ENCODE data around the gene RXRB. TPM values are rescaled to one million over a fixed set of nuclear protein-coding genes. Genes with fewer than 3 reads are reported as not detected.

RXRB gene
- total and polyA plus RNA-seq, 2 donors (not counting 1 experiment from before 2014, with no cell fraction given), result 88.3 to 99.9 TPM

GRCh38 chr6:33176906-33177305, 23.6 kb downstream of the RXRB start:
- DNase-seq, result no peak
- Histone ChIP-seq H2AFZ (ENCODE audit: insufficient read depth, low read depth, low read length, poor library complexity, severe bottlenecking) (no peak overlapping the region), H3K4me1 (ENCODE audit: control insufficient read depth in 2 of 2, insufficient read depth in 2 of 2, low read length in 2 of 2) (peaks cover 0 to 5% of the 10 kb centered on the region in 2 donors), H3K79me2 (ENCODE audit: control insufficient read depth, insufficient read depth, low read length) (no peaks in the 10 kb centered on the region), H3K4me3 (ENCODE audit: control extremely low read depth in 1 of 5, extremely low read depth in 1 of 5, insufficient read depth in 1 of 5, low read depth in 2 of 5, low read length in 4 of 5) (no peak overlapping the region), H3K9me3 (ENCODE audit: control extremely low read depth in 1 of 3, control insufficient read depth in 2 of 3, insufficient read depth in 1 of 3, low read length in 2 of 3) (no peaks in the 10 kb centered on the region), H3K27me3 (replicated peaks in 1 of 4; ENCODE audit: control extremely low read depth in 1 of 4, control insufficient read depth in 3 of 4, insufficient read depth in 4 of 4, low read length in 3 of 4) (peaks cover 0 to 14% (median 6%) of the 10 kb centered on the region in 4 experiments), H3K36me3 (replicated peaks in 1 of 2; ENCODE audit: control extremely low read depth in 1 of 2, control insufficient read depth in 1 of 2, extremely low read depth in 1 of 2, insufficient read depth in 2 of 2, low read length in 1 of 2) (no peaks in the 10 kb centered on the region), H3K9ac (ENCODE audit: low read length) (no peak overlapping the region), H4K20me1 (ENCODE audit: control insufficient read depth, insufficient read depth, low read length, poor library complexity, severe bottlenecking) (no peaks in the 10 kb centered on the region), H3K4me2 (replicated peaks; ENCODE audit: low read depth, low read length, poor library complexity, severe bottlenecking) (no peak overlapping the region), H3K27ac (ENCODE audit: low read length in 2 of 2) (no peak overlapping the region)
- no peaks in the 10 kb centered on the region for H3K4me1 Mint-ChIP-seq
- CTCF ChIA-PET, result no interaction called here
- H3K4me3 Mint-ChIP-seq, result no peak overlapping the region
- WGBS (ENCODE audit: insufficient coverage), result 94% methylated on average over 4 of the region's 7 CpGs
- no peaks in the 10 kb centered on the region for H3K9me3 Mint-ChIP-seq (ENCODE audit: insufficient read depth)
- ATAC-seq (ENCODE audit: low read depth), result no peak
- TF ChIP-seq CTCF (IDR thresholded peaks at IDR 0.05) (no peak), EZH2 (IDR thresholded peaks at IDR 0.05; ENCODE audit: borderline replicate concordance, insufficient read depth, low read depth, low read length, poor library complexity, severe bottlenecking) (no peak)
- POLR2A ChIA-PET, result no interaction called here
- H3K27me3 Mint-ChIP-seq, result peaks cover 21% of the 10 kb centered on the region
- intact Hi-C loops (cut with micrococcal nuclease), result no loop called here
- H3K27ac Mint-ChIP-seq, result no peak overlapping the region

GRCh38 chr6:33175436-33176069, 24.9 kb downstream of the RXRB start:
- WGBS (ENCODE audit: insufficient coverage), result 92% methylated on average over 5 of the region's 10 CpGs
- Histone ChIP-seq H3K4me3 (ENCODE audit: control extremely low read depth in 1 of 5, extremely low read depth in 1 of 5, insufficient read depth in 1 of 5, low read depth in 2 of 5, low read length in 4 of 5) (no peak overlapping the region), H3K79me2 (ENCODE audit: control insufficient read depth, insufficient read depth, low read length) (no peaks in the 10 kb centered on the region), H3K9ac (ENCODE audit: low read length) (no peak overlapping the region), H2AFZ (ENCODE audit: insufficient read depth, low read depth, low read length, poor library complexity, severe bottlenecking) (no peak overlapping the region), H3K36me3 (replicated peaks in 1 of 2; ENCODE audit: control extremely low read depth in 1 of 2, control insufficient read depth in 1 of 2, extremely low read depth in 1 of 2, insufficient read depth in 2 of 2, low read length in 1 of 2) (no peaks in the 10 kb centered on the region), H3K4me2 (replicated peaks; ENCODE audit: low read depth, low read length, poor library complexity, severe bottlenecking) (no peak overlapping the region), H3K4me1 (ENCODE audit: control insufficient read depth in 2 of 2, insufficient read depth in 2 of 2, low read length in 2 of 2) (peaks cover 0 to 5% of the 10 kb centered on the region in 2 donors), H3K9me3 (ENCODE audit: control extremely low read depth in 1 of 3, control insufficient read depth in 2 of 3, insufficient read depth in 1 of 3, low read length in 2 of 3) (no peaks in the 10 kb centered on the region), H3K27ac (ENCODE audit: low read length in 2 of 2) (no peak overlapping the region), H4K20me1 (ENCODE audit: control insufficient read depth, insufficient read depth, low read length, poor library complexity, severe bottlenecking) (no peaks in the 10 kb centered on the region), H3K27me3 (replicated peaks in 1 of 4; ENCODE audit: control extremely low read depth in 1 of 4, control insufficient read depth in 3 of 4, insufficient read depth in 4 of 4, low read length in 3 of 4) (peaks cover 0 to 14% (median 6%) of the 10 kb centered on the region in 4 experiments)
- ChIA-PET CTCF (interaction anchor here (0.8 to 1.0 kb wide), 2 partner anchors 14 to 49 kb away, joined by 3 read pairs; no protein-coding TSS in a partner anchor), POLR2A (no interaction called here)
- peaks cover 2% of the 10 kb centered on the region for H3K4me1 Mint-ChIP-seq
- H3K27me3 Mint-ChIP-seq, result peaks cover 21% of the 10 kb centered on the region
- H3K9me3 Mint-ChIP-seq (ENCODE audit: insufficient read depth), result no peaks in the 10 kb centered on the region
- no peak overlapping the region for H3K4me3 Mint-ChIP-seq
- TF ChIP-seq EZH2 (IDR thresholded peaks at IDR 0.05; ENCODE audit: borderline replicate concordance, insufficient read depth, low read depth, low read length, poor library complexity, severe bottlenecking) (no peak), CTCF (IDR thresholded peaks at IDR 0.05) (no peak)
- intact Hi-C loops (cut with micrococcal nuclease), result no loop called here
- DNase-seq (no peak), ATAC-seq (ENCODE audit: low read depth) (no peak)
- no peak overlapping the region for H3K27ac Mint-ChIP-seq

All from B cell (primary cell).